ENCODE measurements around the gene MRPL52.
"Not testable (repeated sequence)": the region's sequence is repeated elsewhere in the genome, so short reads cannot be mapped to it uniquely, and the experiment has no call there.

MRPL52 gene

GRCh38 chr14:22856428-22856827 lies 26.7 kb downstream of the MRPL52 start:
- DNase-seq: no peak

DNA sequence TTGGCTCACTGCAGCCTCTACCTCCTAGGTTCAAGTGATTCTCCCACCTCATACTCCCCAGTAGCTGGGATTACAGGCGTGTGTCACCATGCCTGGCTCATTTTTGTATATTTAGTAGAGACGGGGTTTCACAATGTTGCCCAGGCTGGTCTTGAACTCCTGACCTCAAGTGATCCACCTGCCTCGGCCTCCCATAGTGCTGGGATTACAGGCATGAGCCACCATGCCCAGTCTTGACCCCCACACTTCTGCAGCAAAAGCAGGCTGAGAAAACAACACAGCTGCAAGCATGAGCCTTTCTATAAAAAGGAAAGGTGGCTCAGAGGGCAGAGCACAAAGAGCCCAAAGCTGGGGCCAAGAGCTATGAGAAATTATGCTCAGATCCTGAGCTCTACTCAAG lies 30.7 kb downstream of the MRPL52 start:
- not testable (repeated sequence) for DNase-seq

- DNase-seq: no peak
These were observed 32.0 kb downstream of the MRPL52 start for GRCh38 chr14:22861651-22862050.

DNA sequence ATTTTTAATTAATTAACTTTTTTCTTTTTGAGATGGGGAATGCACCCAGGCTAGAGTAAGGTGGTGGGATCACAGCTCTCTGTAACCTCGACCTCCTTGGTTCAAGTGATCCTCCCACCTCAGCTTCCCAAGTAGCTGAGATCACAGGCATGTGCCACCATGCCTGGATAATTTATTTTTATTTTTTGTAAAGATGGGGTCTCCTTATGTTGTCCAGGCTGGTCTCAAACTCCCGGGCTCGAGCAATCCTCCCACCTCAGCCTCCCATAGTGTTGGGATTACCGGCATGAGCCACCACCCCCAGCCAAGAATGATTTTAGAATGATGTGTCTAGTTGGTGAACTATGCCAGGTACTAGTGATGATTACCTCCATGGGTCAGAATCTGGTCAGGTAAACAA lies 35.3 kb downstream of the MRPL52 start:
- DNase-seq: no peak

DNA sequence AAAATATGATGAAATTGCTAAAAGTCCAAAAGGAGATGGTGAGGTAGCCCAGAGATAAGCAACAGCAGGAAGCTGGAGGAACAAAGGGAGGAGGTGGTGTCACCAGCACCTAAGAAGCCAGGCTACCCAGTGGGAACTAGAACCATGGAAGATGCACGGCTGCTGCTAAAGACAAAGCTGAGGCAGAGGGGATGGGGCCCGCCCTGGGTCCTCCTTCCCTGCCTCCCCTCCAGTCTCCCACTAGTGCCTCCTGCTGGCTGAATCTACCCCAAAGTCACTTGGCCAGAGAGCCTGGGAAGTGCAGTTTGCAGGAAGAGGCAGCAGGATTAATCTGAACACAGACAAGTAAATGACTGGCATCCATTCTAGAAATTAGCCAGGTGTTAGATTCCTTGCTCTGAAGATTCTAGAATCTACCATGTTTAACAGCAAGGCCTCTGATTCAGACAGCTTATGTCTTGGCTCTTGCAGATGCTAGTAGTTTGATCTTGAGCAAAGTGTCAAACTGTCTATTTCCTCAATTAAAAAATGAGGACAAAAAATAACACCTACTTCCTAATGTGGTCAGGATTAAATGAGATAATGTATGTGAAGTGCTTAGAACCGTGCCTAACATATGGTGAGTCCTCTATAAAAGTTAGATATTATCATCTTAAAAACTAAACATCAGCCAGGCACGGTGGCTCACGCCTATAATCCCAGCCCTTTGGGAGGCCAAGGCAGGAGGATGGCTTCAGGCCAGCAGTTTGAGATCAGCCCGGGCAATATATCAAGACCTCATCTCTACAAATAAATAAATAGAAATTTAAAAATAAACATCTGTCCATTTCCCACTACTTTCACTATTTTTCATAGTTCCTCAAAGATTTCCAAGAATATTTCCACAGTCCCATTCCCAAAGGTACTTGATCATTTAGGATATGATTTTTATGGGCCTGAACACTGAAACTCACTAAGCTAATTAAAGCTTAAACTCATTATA lies 36.0 kb downstream of the MRPL52 start:
- no peak for DNase-seq

DNA sequence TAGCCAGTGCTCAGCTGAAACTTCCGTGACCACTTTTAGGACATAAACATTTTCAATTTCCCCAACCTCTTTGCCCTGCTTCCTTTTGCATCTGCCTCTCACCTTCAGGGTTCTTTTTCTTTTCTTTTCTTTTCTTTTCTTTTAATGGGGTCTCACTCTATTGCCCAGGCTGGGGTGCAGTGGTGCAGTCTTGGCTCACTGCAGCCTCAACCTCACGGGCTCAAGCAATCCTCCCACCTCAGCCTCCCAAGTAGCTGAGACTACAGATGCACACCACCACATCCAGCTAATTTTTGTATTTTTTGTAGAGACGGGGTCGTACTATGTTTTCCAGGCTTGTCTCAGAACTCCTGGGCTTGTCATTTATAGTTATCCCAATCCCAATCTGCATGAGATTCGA lies 37.2 kb downstream of the MRPL52 start:
- DNase-seq: no peak

- DNase-seq: no peak
These were observed 41.1 kb downstream of the MRPL52 start for GRCh38 chr14:22870811-22871223.

GRCh38 chr14:22871224-22872032 lies 41.7 kb downstream of the MRPL52 start, which contains the start of gene LRP10:
LRP10 (plus strand) TSS chr14:22871740; CDS start chr14:22872304, 564 bp downstream.
- peak; percentile 92 for DNase-seq

- peak; percentile 86 for DNase-seq
These were observed 42.5 kb downstream of the MRPL52 start for GRCh38 chr14:22872033-22872832.

GRCh38 chr14:22872833-22873520 lies 43.3 kb downstream of the MRPL52 start:
- DNase-seq: no peak

GRCh38 chr14:22875003-22875747 lies 45.5 kb downstream of the MRPL52 start:
- DNase-seq: no peak

GRCh38 chr14:22875748-22876319 lies 46.1 kb downstream of the MRPL52 start:
- DNase-seq: no peak

- no peak for DNase-seq
These were observed 47.4 kb downstream of the MRPL52 start for GRCh38 chr14:22877000-22877501.

GRCh38 chr14:22878271-22879246 lies 48.9 kb downstream of the MRPL52 start:
- DNase-seq: no peak

- DNase-seq: no peak
These were observed 52.4 kb downstream of the MRPL52 start for GRCh38 chr14:22882064-22882463.

GRCh38 chr14:22882529-22883172 lies 53.0 kb downstream of the MRPL52 start:
- DNase-seq: no peak

GRCh38 chr14:22883173-22883976 lies 53.7 kb downstream of the MRPL52 start, which contains the start of gene REM2:
REM2 (plus strand) TSS chr14:22883222; CDS start chr14:22883288, 66 bp downstream.
- DNase-seq: no peak

All from right forelimb (tissue), 1 donor.